GM19438 (cell line): ENCODE measurements around the gene MTMR12.
"Not testable (repeated sequence)": the region's sequence is repeated elsewhere in the genome, so short reads cannot be mapped to it uniquely, and the experiment has no call there.

Source experiments
- ATAC-seq: cut with Tn5 transposase; IDR thresholded peaks from one replicate; pipeline ENCODE4 v1.9.1; 2021; ENCODE audit warnings: low read depth; ENCODE audit not compliant: unreplicated experiment

The MTMR12 gene

DNA sequence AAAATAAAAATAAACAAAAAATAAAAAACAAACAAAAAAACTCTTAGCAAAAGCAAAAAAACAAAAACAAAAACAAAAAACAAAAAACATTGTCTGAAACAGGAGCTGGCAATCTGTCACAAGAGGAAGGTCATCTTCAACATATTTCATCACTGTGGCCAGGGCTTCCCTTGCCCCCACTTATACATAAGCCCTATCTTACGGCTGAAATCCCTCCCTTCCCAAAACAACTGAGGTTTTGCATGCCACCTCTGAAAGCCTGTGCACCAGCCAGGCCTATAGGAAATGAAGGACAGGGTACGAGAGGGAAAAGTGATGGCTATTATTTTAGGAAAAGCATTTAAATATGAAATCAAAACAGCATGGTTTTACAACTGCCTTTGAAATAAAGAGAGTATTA is 10.8 kb downstream of the MTMR12 start:
- ATAC-seq, result no peak

DNA sequence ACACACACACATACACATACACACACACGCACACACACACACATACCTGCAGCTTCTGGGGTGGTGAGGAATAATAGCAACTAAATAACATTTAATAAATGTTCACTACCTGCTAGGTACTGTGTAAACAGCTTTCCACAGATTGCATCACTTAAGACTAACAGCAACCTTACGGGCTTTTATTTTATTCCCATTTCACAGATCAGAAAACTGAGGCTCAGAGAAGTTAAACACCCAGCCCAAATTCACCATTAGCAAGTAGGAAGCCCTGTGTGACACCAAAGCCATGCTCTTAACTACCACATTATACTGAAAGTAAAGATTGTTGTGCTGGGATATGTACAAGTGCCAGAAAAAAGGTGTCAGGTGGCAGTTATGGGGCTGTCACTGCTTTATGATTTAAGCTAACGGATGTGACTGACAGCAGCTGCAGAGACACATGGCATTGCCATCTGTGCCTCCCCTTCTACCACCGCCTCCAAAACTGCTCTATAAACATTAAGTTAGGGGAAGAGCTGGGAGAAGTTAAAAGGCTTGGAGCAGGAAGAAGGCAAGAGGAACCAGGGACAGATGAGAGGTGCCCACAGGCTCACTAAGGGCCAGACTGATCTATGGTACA is 13.6 kb downstream of the MTMR12 start:
- ATAC-seq, result no peak

DNA sequence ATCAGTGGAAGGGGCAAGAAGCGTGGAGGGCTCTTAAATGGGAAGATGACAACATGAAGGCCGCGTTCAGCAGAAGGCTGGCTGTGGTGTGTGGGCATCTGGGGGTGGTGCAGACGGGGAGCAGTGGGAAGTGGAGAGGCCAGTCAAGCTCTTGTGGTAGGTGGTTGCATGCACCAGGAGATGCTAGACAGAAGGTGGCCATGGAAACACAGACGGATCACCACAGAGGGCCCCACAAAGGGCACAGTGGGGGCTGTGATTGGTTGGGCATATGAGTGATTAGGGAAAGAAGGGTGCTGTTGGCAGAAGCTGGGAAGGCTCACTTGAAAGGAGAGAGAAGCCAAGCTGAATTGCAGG is 14.7 kb downstream of the MTMR12 start:
- no peak for ATAC-seq

DNA sequence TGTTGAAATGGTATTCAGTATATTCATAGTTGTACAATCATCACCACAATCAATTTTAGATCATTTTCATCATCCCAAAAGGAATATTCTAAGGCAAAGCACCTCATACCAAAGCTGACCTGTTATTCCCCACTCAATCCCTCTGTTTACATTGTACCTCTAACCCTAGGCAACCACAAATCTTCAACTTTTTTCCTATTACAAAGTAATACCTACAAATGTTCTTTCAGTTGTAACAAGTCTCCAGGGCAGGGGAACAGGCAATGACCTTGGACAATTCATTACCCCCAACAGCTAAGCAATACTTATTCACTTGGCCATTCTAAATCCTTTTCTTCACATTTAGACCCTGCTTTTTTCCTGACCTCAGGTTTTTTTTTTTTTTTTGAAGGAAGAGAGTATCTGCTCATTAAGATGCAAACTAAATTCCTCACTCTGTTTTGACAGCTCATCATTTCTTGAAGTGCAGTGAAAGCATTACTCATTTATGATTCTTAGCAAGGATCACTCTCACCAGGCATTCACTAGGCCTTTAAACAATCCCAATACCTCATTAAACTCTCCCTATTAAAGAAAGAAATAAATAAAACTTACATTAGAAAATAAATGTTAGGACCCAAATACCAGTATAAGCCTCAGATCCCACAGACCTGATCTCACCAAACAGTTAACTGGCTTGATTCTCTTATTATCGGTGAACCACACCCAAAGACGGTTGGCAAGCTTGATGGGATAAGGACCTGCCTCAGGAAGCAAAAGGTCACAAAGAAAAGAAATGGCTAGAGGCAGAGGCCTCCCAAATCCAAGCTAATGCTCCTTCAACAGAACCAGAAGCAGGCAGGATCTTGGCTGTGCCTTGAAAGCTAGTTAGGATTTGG is 15.3 kb downstream of the MTMR12 start:
- ATAC-seq, result no peak

DNA sequence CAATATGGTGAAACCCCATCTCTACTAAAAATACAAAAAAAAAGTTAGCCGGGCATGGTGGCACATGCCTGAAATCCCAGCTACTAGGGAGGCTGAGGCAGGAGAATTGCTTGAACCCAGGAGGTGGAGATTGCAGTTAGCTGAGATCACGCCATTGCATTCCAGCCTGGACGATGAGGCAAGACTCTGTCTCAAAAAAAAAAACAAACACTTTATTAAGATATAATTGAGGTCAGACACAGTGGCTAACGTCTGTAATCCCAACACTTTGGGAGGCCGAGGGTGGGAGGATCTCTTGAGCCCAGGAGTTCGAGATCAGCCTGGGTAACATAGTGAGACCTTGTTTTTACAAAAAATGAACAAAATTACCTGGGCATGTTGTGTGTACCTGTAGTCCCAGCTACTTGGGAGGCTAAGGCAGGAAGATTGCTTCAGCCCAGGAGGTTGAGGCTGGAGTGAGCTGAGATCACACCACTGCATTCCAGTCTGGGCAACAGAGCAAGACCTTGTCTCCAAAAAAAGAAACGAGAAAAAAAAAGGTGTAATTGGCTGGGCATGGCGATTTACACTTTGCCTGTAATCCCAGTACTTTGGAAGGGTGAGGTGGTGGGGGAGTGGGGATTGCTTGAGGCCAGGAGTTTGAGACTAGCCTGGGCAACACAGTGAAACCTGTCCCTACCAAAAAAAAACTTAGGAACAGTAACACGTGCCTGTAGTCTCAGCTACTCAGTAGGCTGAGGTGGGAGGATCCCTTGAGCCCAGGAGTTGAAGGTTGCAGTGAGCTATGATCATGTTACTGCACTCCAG is 16.6 kb downstream of the MTMR12 start:
- not testable (repeated sequence) for ATAC-seq

DNA sequence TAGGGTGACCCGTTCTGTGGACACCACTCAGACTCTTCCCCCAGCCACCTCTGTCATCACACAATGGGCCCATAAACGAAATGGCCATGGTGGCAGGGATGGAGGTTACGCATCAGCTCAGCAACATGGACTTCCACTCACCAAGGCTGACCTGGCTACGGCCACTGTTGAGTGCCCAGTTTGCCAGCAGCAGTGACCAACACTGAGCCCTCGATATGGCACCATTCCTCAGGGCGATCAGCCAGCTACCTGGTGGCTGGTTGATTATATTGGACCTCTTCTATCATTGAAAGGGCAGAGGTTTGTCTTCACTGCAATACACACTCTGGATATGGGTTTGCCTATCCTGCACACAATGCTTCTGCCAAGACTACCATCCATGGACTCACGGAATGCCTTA is 21.1 kb downstream of the MTMR12 start:
- no peak for ATAC-seq

DNA sequence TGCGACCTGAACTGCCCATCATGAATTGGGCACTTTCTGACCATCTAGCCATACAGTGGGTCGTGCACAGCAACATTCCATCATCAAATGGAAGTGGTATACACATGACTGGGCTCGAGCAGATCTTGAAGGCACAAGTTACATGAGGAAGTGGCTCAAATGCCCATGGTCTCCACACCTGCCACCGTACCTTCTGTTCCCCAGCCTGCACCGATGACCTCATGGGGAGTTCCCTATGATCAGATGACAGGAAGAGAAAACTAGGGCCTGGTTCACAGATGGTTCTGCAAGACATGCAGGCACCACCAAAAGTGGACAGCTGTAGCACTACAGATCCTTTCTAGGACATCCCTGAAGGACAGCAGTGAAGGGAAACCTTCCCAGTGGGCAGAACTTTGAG is 21.8 kb downstream of the MTMR12 start:
- no peak for ATAC-seq

DNA sequence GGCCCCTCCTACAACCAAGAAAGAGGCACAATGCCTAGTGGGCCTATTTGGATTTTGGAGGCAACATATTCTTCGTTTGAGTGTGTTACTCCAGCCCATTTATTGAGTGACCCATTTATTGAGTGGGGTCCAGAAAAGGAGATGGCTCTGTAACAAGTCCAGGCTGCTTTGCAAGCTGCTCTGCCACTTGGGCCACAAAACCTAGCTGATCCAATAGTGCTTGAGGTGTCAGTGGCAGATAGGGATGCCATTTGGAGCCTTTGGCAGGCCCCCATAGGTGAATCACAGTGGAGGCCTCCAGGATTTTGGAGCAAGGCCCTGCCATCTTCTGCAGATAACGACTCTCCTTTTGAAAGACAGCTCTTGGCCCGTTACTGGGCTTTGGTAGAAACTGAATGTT is 22.2 kb downstream of the MTMR12 start:
- not testable (repeated sequence) for ATAC-seq

DNA sequence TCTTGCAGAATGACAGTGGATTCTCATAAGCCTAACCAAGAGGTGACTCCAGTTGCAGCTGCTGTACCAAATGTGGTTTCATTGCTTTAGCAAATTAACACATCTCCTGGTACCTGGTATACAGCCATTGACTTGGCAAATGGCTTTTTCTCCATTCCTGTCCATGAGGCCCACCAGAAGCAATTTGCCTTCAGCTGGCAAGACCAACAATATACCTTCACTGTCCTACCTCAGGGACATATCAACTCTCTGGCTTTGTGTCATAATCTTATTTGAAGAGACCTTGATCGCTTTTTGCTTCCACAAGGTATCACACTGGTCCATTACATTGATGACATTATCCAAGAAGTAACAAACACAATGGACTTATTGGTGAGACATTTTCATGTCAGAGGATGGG is 22.8 kb downstream of the MTMR12 start:
- ATAC-seq, result not testable (repeated sequence)

DNA sequence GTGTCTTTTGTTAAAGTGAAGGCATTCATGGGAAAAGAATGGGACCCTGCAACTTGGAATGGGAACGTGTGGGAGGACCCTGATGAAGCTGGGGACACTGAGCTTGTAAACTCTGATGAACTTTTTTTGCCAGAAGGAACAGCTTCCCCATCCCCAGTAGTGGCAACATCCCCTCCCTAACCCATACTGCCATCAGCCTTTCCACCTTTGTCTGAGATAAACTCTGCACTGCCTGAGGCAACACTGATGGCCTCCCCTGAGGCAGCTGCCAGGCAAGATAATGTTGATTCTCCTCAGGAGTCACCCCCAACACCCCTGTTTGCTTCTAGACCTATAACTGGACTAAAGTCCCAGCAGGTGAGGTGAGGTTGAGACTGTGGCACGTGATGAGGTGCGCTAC is 24.6 kb downstream of the MTMR12 start:
- not testable (repeated sequence) for ATAC-seq

DNA sequence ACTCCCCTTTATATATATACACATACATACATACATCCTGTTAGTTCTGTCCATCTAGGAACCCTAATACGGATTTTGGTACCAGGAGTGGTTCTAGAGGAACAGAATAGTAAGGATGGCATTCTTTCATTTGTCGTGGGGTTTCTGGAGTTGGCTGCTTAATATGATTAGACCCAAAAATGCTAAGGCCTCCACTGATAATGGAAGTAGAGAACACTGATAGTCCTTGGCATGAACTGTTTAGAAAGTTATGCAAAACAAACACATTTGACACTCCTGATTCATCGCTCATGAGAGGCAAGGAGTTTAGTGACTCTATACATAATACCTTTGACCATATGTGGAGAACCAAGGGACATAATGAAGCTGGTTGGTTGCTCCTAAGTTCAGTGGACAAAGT is 25.2 kb downstream of the MTMR12 start:
- ATAC-seq, result not testable (repeated sequence)

DNA sequence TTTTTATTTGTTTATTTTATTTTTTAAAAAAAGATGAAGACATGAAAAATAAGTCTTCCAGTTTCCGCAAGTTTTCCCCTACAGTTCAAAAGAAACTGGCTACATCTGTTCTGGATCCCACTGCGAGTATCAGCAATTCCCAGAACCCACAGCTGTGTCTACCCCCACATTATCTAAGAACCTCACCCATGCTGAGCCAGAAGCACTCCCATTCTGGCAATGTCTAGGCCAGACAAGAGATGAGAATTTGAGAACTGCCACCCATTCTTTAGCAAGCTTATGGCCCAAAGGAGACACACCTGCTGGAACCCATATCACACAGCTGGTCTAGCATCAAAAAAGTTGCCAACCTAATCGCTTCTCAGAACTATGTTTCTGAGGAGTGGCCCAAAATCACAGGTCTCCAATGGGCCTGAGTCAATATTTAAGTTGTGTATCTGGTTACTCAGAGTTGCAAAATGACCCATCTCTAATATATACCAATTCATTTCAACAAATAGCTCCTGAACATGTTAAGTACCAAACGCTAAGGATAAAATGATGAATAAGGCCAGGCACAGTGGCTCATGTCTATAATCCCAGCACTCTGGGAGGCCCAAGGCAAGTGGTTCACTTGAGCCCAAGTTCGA is 27.1 kb downstream of the MTMR12 start:
- ATAC-seq, result no peak

DNA sequence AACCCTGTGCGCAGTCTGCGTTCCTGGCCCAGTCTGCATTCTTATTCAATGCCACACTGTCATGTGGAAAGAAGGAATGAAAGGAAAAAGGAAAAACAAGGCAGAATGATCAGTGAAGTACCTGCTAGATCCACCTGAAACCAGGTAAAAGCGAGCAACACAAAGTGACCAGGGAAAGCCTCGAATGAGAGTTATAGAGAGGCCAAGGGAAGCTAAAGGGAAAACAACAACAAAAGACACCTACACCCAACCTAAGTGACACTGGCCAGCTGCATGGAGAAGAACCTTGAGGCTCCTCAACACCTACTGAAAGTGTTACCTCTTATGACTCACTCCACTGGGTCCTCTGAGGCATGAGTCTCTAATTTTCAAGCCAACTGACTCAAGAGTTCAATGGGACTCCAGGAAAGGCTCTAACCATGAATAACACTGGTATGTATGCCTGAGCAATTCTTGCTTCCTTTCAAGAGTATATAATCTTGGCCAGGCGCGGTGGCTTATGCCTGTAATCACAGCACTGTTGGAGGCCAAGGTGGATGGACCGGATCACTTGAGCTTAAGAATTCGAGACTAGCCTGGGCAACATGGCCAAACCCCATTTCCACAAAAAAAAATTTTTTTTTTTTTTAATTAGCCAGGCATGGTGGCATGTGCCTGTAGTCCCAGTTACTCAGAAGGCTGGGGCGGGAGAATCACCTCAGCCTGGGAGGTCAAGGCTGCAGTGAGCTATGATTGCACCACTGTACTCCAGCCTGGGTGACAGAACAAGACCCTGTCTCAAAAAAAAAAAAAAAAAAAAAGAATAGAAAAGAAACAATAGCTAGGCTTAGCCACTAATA is 29.0 kb downstream of the MTMR12 start:
- ATAC-seq, result no peak

DNA sequence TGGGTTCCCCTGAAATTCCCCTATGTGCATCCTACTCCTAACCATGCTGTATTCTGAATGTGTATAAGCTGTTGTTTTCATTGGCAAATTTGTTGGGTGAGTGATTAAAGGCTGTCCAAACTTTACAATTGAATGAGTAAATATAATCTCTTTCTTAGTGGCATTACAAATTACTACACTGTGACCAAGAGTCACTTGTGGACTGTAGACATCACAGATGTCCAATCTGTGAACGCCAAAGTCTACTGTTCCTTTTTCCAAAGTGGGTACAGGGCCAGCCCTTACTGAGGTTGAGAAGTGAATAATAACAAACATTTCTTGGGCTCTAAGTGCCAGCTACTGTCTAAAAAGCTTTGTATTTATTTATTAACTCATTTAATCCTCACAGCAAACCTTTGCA is 29.7 kb downstream of the MTMR12 start:
- ATAC-seq, result no peak

DNA sequence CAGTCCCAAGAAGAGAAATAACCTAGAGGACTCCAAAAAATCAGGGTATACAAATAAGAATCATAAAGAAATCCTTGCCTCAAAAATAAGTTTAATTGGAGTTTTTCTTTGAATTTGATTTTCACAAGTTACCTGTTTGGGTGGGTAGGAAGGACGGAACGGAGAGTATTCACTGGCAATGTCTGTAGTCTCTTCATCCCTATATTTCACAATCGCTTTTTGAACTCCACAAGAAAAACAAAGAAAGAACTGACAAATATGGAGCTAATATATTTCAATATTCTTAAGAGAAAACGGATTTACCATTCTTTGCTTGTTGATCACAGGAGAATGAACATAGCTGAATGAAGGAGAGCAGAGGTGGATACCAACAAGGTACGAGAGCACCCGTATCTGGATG is 30.1 kb downstream of the MTMR12 start:
- no peak for ATAC-seq

DNA sequence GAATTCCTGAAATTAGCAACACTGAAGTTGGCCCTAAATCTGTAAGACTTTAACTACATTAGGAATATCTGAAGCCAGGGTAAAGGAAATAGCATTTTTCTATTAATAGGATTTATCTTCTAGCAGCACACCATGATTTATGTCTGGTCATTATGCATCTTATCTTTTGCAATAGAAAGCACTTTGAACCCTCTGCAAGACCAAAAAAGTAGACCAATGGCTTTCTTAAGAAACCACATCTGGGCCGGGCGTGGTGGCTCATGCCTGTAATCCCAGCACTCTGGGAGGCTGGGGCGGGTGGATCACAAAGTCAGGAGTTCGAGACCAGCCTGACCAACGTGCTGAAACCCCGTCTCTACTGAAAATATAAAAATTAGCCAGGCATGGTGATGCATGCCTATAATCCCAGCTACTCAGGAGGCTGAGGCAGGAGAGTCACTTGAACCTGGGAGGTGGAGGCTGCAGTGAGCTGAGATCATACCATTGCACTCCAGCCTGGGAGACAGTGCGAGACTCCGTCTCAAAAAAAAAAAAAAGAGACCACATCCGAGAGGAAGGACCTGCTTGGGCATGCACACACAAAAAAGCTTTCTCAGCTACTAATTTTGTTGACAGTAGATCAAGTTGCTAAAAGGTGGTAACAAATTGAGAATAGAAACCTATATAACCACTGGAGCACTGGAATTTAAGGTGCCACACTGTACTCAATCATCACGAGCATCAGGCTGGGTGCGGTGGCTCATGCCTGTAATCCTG is 31.2 kb downstream of the MTMR12 start:
- ATAC-seq, result not testable (repeated sequence)

DNA sequence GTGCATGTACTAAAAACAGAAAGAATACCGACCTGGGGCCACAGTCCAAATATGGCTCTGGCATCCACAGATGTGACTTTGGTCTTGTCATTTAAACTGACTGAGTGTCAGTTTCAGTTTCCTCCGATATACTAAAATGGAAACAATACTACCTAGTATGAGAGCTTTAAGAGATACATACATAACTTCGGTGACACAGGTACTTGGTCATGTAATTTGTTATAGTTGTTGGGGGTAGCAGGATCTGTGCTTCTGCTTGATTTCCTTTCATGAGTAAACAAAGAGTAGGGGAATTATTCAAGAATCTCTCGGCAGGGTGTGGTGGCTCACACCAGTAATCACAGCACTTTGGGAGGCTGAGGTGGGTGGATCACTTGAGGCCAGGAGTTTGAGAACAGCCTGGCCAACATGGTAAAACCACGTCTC is 32.1 kb downstream of the MTMR12 start:
- ATAC-seq, result peak; percentile 90

DNA sequence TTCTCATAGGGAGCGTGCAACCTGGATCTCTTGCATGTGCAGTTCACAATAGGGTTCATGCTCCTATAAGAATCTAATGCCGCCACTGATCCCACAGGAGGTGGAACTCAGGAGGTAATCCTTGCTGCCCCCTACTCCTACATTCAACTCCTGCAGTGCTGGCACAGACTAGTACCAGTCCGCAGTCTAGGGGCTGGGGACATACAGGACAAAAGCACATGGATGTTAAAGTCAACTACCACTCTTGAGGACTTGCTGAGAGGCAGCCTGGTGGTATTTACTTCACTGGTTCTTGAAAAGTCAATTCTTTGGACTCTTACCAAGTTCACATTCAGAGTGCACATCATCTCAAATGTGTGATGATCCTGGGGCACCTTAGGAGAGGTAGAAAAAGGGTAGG is 33.0 kb downstream of the MTMR12 start:
- ATAC-seq, result no peak

DNA sequence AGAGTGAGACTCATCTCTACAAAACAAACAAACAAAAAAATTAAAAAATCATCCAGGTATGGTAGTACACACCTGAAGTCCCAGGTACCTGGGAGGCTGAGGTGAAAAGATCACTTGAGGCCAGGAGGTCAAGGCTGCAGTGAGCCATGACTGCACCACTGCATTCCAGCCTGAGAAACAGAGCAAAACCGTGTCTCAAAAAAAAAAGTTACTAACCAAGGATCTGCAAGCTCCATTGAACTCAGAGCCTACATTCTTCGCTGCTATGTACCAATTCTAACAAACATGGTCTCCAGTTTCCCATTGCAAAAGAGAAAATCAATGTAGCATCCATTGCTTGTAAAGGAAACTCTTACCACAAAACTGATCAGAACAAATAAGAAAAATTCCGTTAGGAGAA is 33.5 kb downstream of the MTMR12 start:
- no peak for ATAC-seq
